Neuron (in vitro differentiated cells): ENCODE measurements around the gene PICK1.

ENCODE experiments used
- H2AFZ ChIP-seq: one replicate; pipeline ENCODE4 v1.6.1; 2013; ENCODE audit warnings: low read depth, mild to moderate bottlenecking, inconsistent platforms, low read length, moderate library complexity
- H3K27me3 ChIP-seq: one replicate; pipeline ENCODE4 v1.6.1; 2013; ENCODE audit warnings: low read length; ENCODE audit not compliant: insufficient read depth
- H3K36me3 ChIP-seq: one replicate; pipeline ENCODE4 v1.6.1; 2013; ENCODE audit warnings: low read length; ENCODE audit not compliant: insufficient read depth
- H3K4me1 ChIP-seq: one replicate; pipeline ENCODE4 v1.6.1; 2013; ENCODE audit warnings: low read length; ENCODE audit not compliant: insufficient read depth
- H3K4me3 ChIP-seq: 2 replicates; pipeline ENCODE4 v1.5.1; 2013; ENCODE audit warnings: mild to moderate bottlenecking, low read length, moderate library complexity
- H3K9me3 ChIP-seq: one replicate; pipeline ENCODE4 v1.6.1; 2013; ENCODE audit warnings: low read length

The PICK1 gene

DNA sequence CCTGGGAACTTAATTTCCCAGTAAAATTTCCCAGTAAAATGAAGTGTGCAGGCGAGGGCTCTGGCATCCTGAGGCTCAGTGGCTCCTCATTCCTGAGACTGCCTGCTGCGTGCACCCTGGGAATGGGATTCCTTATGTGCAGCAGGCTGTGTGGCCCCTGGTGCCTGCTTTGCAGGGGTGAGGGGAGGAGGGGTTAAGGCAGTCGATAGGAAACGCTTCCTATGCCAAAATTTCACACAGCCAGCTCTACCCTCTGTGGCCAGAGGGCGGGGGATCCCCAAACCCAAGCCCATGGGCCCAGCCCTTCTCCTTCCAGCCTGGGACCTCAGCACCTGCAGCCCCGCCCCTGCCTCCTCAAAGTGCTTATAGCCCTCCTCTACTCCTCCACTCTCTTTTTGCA lies 65.4 kb downstream of the PICK1 start:
- Histone ChIP-seq H3K4me1 (no peaks in the 10 kb centered on the region), H3K36me3 (no peaks in the 10 kb centered on the region), H3K4me3 (no peak overlapping the region), H3K9me3 (no peaks in the 10 kb centered on the region), H3K27me3 (no peaks in the 10 kb centered on the region), H2AFZ (no peak overlapping the region)

DNA sequence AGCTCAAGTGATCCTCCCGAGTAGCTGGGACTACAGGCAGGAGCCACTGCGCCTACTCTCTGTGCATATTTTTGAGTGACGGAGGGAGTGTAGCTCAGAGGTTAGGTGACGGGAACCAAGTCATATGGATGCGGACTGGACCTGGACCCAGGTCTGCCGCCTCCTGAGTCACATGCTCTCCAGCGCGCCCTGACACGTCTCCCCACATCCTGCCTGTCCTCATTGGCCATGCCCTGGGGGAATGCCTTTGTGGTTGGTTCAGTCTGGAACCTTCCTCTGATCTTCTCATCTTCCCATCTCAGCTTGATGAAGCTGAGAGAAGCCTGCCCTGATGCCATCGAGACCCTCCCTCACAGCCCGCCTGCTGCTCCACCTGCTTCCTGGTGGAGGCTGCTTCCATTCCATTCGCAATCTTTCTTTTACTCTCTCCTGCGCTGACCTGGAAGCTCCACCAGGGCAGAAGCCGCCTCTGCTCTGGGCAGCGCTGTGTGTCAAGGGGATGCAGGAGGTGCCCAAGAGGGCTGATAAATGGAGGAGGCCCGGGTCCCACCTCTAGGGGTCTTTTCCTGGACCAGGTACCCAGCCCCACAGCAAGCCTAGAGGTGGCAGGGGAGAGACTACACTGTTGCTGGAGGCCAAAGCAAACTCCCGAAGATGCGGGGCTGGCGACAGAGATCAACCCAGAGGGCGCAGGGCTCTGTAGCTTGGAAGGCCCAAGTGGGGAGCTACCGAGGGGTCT lies 67.2 kb downstream of the PICK1 start:
- Histone ChIP-seq H2AFZ (no peak overlapping the region), H3K36me3 (no peaks in the 10 kb centered on the region), H3K4me1 (no peaks in the 10 kb centered on the region), H3K9me3 (no peaks in the 10 kb centered on the region), H3K27me3 (no peaks in the 10 kb centered on the region), H3K4me3 (no peak overlapping the region)

DNA sequence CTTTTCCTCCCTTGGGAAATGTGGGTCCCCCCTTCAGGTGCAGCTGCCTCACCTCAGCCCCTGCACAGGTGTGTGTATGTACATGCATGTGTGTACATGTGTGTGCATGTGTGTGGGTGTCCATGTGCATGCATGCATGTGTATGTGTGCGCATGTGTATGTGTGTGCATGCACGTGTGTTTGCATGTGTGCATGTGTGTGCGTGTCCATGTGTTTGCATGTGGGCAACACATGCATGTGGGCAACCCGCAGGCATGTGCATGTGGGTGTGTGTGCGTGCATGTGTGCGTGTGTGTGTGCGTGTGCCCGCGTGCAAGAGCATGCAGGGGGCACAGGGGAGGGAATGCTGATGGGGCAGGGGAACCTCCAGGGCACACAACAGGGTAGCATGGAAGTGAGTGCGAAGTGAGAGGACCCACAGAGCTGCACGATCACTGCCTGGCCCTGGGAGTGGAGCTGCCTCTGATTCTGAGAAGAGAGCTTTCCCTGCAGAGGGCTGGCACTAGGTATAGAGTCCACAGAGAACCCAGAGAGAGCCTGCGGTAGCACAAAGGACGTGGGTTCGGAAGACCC lies 67.9 kb downstream of the PICK1 start:
- no peak overlapping the region for H3K4me3 ChIP-seq
- no peaks in the 10 kb centered on the region for H3K4me1 ChIP-seq
- no peaks in the 10 kb centered on the region for H3K36me3 ChIP-seq
- H3K9me3 ChIP-seq, result no peaks in the 10 kb centered on the region
- no peak overlapping the region for H2AFZ ChIP-seq
- no peaks in the 10 kb centered on the region for H3K27me3 ChIP-seq
